AG04450 (cell line): Measurements from ENCODE around the gene GNPTAB. TPM values are rescaled to one million over a fixed set of nuclear protein-coding genes. Genes with fewer than 3 reads are reported as not detected.

ENCODE experiments used
- CTCF ChIA-PET: fragments of 300-600, 350-600 bp; formaldehyde crosslinking; extraction: SDS; loops from one replicate; lab custom pipeline; 2022; ENCODE audit warnings: antibody characterized with exemption, inconsistent platforms; lab: Charles Lee
- POLR2A ChIA-PET: fragments of 350-600 bp; formaldehyde crosslinking; extraction: SDS; loops from one replicate; lab custom pipeline; 2021; ENCODE audit warnings: antibody characterized with exemption, inconsistent platforms; lab: Yijun Ruan, JAX
- DNase-seq: peaks from one replicate; pipeline ENCODE4 v3.0.0-alpha.2; 2011; ENCODE audit warnings: low read depth, low spot score
- H3K27ac ChIP-seq: one replicate; pipeline ENCODE4 v1.5.1; 2012; ENCODE audit warnings: low read depth, low read length, control low read depth
- H3K27me3 ChIP-seq: one replicate; pipeline ENCODE4 v1.6.0; 2012; ENCODE audit warnings: low read length; ENCODE audit not compliant: control insufficient read depth, insufficient read depth
- H3K4me3 ChIP-seq: 2 replicates; pipeline ENCODE4 v1.5.1; 2011; ENCODE audit warnings: mild to moderate bottlenecking, low read depth, low read length, control low read depth
- H3K9me3 ChIP-seq: 2 replicates; pipeline ENCODE4 v1.5.1; 2012; ENCODE audit warnings: low read length; ENCODE audit not compliant: control insufficient read depth, insufficient read depth
- CTCF ChIP-seq: IDR thresholded peaks from 2 replicates; pipeline ENCODE4 v1.5.1; 2011; ENCODE audit warnings: low read depth, low read length, control low read depth, inconsistent platforms
- polyA plus RNA-seq: library from polyadenylated mRNA; depleted of rRNA; stranded (reverse); fragments of >200 nt; gene quantifications from 2 replicates; pipeline ENCODE4 v1.2.3, GENCODE V29; 2011

The GNPTAB gene
- polyA plus RNA-seq, 1 experiment = 34.3 TPM

GRCh38 chr12:101775816-101776215 lies 54.9 kb downstream of the GNPTAB start:
- no peaks in the 10 kb centered on the region for H3K27me3 ChIP-seq
- no peak for TF ChIP-seq CTCF
- ChIA-PET CTCF (interaction anchor here (2.5 kb wide), 1 partner anchor 55 kb away, joined by 15 read pairs; the partner anchor contains the start of gene GNPTAB), POLR2A (no interaction called here)
- DNase-seq = no peak
- H3K27ac ChIP-seq = no peak overlapping the region
- H3K9me3 ChIP-seq = no peaks in the 10 kb centered on the region
- no peak overlapping the region for H3K4me3 ChIP-seq

GRCh38 chr12:101773650-101774162 lies 57.1 kb downstream of the GNPTAB start:
- peak; percentile 34 for DNase-seq
- Histone ChIP-seq H3K4me3 (no peak overlapping the region), H3K9me3 (no peaks in the 10 kb centered on the region), H3K27ac (no peak overlapping the region), H3K27me3 (no peaks in the 10 kb centered on the region)
- ChIA-PET CTCF (interaction anchor here (0.5 to 6.5 kb wide), 42 partner anchors 8 to 1239 kb away, joined by 3 to 124 read pairs (median 5); partner anchors contain the start of gene GNPTAB), POLR2A (interaction anchor here (1.2 to 1.6 kb wide), 2 partner anchors 57 to 66 kb away, joined by 5 to 6 read pairs; partner anchors contain the start of gene GNPTAB)
- peak; percentile 86 for TF ChIP-seq CTCF

- ChIA-PET POLR2A (no interaction called here), CTCF (interaction anchor here (0.5 to 6.5 kb wide), 16 partner anchors 10 to 1133 kb away, joined by 3 to 124 read pairs (median 6); partner anchors contain the start of gene GNPTAB)
- Histone ChIP-seq H3K4me3 (no peak overlapping the region), H3K27me3 (no peaks in the 10 kb centered on the region), H3K27ac (no peak overlapping the region), H3K9me3 (no peaks in the 10 kb centered on the region)
- no peak for DNase-seq
- no peak for TF ChIP-seq CTCF
Observed at GRCh38 chr12:101772012-101772775, 58.6 kb downstream of the GNPTAB start.

GRCh38 chr12:101769865-101770264 lies 60.9 kb downstream of the GNPTAB start:
- Histone ChIP-seq H3K4me3 (no peak overlapping the region), H3K27ac (no peak overlapping the region), H3K9me3 (no peaks in the 10 kb centered on the region), H3K27me3 (no peaks in the 10 kb centered on the region)
- ChIA-PET POLR2A (no interaction called here), CTCF (interaction anchor here (1.0 to 6.5 kb wide), 2 partner anchors 11 to 58 kb away, joined by 3 to 124 read pairs; partner anchors contain the start of gene GNPTAB)
- TF ChIP-seq CTCF = no peak
- DNase-seq = no peak

- Histone ChIP-seq H3K27me3 (no peaks in the 10 kb centered on the region), H3K4me3 (no peak overlapping the region), H3K27ac (no peak overlapping the region), H3K9me3 (no peaks in the 10 kb centered on the region)
- DNase-seq = no peak
- TF ChIP-seq CTCF = no peak
- ChIA-PET POLR2A (no interaction called here), CTCF (interaction anchor here (0.5 to 6.5 kb wide), 5 partner anchors 9 to 349 kb away, joined by 4 to 124 read pairs (median 6); partner anchors contain the start of gene GNPTAB)
Observed at GRCh38 chr12:101768781-101769180, 62.0 kb downstream of the GNPTAB start.
